PC-9 (cell line): ENCODE measurements around the gene DPP10. TPM values are rescaled to one million over a fixed set of nuclear protein-coding genes. Genes with fewer than 3 reads are reported as not detected.

ENCODE experiments used
- BruUV-seq: library from RNA; stranded (reverse); fragments of 400-500 nt; replicated peaks from 2 replicates; lab custom pipeline; 2021; lab: Mats Ljungman, UMichigan
- CTCF ChIA-PET: fragments of 300-600 bp; sonication (Branson Sonifier 250); formaldehyde crosslinking; loops from one replicate; lab custom pipeline; 2022; ENCODE audit warnings: antibody characterized with exemption; lab: Charles Lee
- POLR2A ChIA-PET: fragments of 300-600 bp; sonication (Branson Sonifier 250); formaldehyde crosslinking; loops from one replicate; lab custom pipeline; 2022; ENCODE audit warnings: antibody characterized with exemption; ENCODE audit not compliant: unreplicated experiment; lab: Charles Lee
- DNase-seq, 2 experiments: peaks; one replicate each; pipeline versions ENCODE4 v3.0.0 to v3.0.0-alpha.2; 2015 to 2022; ENCODE audit warnings: mixed read lengths in 1 of 2
- H2AFZ ChIP-seq: fragments of 200-600 bp; sonication (generic); 2 replicates; pipeline ENCODE4 v1.8.1; 2017; ENCODE audit warnings: antibody characterized with exemption
- H3F3A ChIP-seq: fragments of 200-600 bp; sonication (generic); 2 replicates; pipeline ENCODE4 v1.8.1; 2017; ENCODE audit warnings: antibody characterized with exemption, mild to moderate bottlenecking, low read depth; ENCODE audit not compliant: insufficient read depth
- H3K27ac ChIP-seq: fragments of 200-600 bp; sonication (generic); 2 replicates; pipeline ENCODE4 v1.6.1; 2016; ENCODE audit warnings: mixed run types
- H3K27me3 ChIP-seq: fragments of 200-600 bp; sonication (generic); 2 replicates; pipeline ENCODE4 v1.6.1; 2016; ENCODE audit warnings: low read depth, mixed run types; ENCODE audit not compliant: insufficient read depth
- H3K36me3 ChIP-seq: fragments of 200-600 bp; sonication (generic); 2 replicates; pipeline ENCODE4 v1.6.1; 2016; ENCODE audit warnings: low read depth, mixed run types
- H3K4me1 ChIP-seq: fragments of 200-600 bp; sonication (generic); replicated peaks from 2 replicates; pipeline ENCODE4 v1.6.1; 2016; ENCODE audit warnings: mixed run types; ENCODE audit not compliant: insufficient read depth
- H3K4me2 ChIP-seq: fragments of 200-600 bp; sonication (generic); 2 replicates; pipeline ENCODE4 v1.6.1; 2017; ENCODE audit warnings: mixed run types
- H3K4me3 ChIP-seq: fragments of 200-600 bp; sonication (generic); 2 replicates; pipeline ENCODE4 v1.6.1; 2016; ENCODE audit warnings: mixed run types
- H3K79me2 ChIP-seq: fragments of 200-600 bp; sonication (generic); 2 replicates; pipeline ENCODE4 v1.6.1; 2017; ENCODE audit warnings: low read depth, mixed run types
- H3K9me2 ChIP-seq: fragments of 200-600 bp; sonication (generic); 2 replicates; pipeline ENCODE4 v1.8.1; 2017; ENCODE audit warnings: mild to moderate bottlenecking; ENCODE audit not compliant: insufficient read depth
- H3K9me3 ChIP-seq: fragments of 200-600 bp; sonication (generic); 2 replicates; pipeline ENCODE4 v1.8.1; 2016; ENCODE audit warnings: low read depth; ENCODE audit not compliant: insufficient read depth
- H4K20me1 ChIP-seq: fragments of 200-600 bp; sonication (generic); 2 replicates; pipeline ENCODE4 v1.8.1; 2017; ENCODE audit not compliant: insufficient read depth
- EZH2 ChIP-seq: fragments of 200-600 bp; sonication (generic); IDR thresholded peaks from 2 replicates; pipeline ENCODE4 v1.8.0; 2017; ENCODE audit warnings: antibody characterized with exemption, low read depth
- intact Hi-C: fragments of 100-400 bp; cut with micrococcal nuclease; formaldehyde crosslinking; loops from one replicate; pipeline ENCODE4 v1.10.0; 2022; ENCODE audit not compliant: unreplicated experiment
- total RNA-seq: library from RNA; stranded (reverse); gene quantifications from 2 replicates; pipeline ENCODE4 v1.2.3, GENCODE V29; 2021
- TF ChIP-seq, protein P1 (sequence below): fragments of 200-600 bp; sonication (generic); conservative IDR thresholded peaks from 2 replicates; pipeline ENCODE4 v1.6.1; 2017; ENCODE audit warnings: mixed run types, antibody characterized with exemption, mild to moderate bottlenecking, moderate library complexity

The DPP10 gene
- total RNA-seq, 1 experiment from 2014 or later: not detected

DNA sequence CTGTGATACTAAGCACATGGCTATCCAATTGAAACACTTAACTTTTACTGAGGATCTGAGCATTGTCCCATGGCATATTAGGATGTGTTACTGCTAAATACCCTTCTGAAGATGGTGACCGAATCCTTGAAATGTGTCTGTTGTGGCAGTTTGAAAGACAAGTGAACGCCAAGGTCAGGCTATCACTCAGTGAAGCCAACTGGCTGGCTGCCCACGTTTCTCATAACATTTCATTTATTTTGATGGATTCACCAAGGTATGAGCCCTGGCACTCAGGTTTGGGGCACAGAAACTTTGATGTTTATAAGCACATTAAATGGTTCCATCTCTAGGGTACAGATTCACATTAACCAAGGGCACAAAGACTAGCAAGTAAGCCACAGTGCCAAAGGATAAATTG is 850.3 kb downstream of the DPP10 start:
- no TSS peak for BruUV-seq
- Histone ChIP-seq H3K4me2 (no peak overlapping the region), H3K79me2 (no peaks in the 10 kb centered on the region), H3K9me2 (no peaks in the 10 kb centered on the region), H3K27me3 (no peaks in the 10 kb centered on the region), H3F3A (no peaks in the 10 kb centered on the region), H3K27ac (no peak overlapping the region), H3K36me3 (no peaks in the 10 kb centered on the region), H2AFZ (no peak overlapping the region), H4K20me1 (no peaks in the 10 kb centered on the region), H3K4me3 (no peak overlapping the region), H3K4me1 (no peaks in the 10 kb centered on the region), H3K9me3 (no peaks in the 10 kb centered on the region)
- no peak for TF ChIP-seq EZH2
- TF ChIP-seq, protein P1, sequence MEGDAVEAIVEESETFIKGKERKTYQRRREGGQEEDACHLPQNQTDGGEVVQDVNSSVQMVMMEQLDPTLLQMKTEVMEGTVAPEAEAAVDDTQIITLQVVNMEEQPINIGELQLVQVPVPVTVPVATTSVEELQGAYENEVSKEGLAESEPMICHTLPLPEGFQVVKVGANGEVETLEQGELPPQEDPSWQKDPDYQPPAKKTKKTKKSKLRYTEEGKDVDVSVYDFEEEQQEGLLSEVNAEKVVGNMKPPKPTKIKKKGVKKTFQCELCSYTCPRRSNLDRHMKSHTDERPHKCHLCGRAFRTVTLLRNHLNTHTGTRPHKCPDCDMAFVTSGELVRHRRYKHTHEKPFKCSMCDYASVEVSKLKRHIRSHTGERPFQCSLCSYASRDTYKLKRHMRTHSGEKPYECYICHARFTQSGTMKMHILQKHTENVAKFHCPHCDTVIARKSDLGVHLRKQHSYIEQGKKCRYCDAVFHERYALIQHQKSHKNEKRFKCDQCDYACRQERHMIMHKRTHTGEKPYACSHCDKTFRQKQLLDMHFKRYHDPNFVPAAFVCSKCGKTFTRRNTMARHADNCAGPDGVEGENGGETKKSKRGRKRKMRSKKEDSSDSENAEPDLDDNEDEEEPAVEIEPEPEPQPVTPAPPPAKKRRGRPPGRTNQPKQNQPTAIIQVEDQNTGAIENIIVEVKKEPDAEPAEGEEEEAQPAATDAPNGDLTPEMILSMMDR: no peak
- ChIA-PET CTCF (no interaction called here), POLR2A (no interaction called here)
- DNase-seq: no peak
- intact Hi-C loops: no loop called here

DNA sequence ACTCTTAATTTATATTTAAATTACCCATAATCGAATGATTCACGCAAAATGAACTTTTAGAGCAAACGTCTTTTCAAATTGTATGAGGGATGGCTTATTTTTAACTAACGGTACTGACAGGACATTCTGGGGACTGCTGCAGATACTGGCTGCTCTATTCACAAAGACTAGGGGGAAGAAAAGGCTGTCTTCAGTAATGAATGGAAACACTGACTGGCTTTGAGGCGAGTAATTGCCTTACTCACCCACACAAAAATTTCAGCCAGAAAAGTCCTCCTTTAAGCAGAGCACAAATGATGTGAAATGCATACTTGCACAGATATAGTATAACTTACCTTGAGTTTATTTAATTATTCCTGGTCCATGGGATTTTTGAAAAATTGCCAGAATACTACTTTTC is 852.6 kb downstream of the DPP10 start:
- intact Hi-C loops: no loop called here
- BruUV-seq: no TSS peak
- Histone ChIP-seq H3K4me3 (no peak overlapping the region), H4K20me1 (no peaks in the 10 kb centered on the region), H3K27me3 (0 out of 2 replicates have a peak, but pooled peaks cover 3% of the 10 kb centered on the region), H3K4me1 (no peaks in the 10 kb centered on the region), H3K79me2 (no peaks in the 10 kb centered on the region), H3K9me3 (no peaks in the 10 kb centered on the region), H3K36me3 (no peaks in the 10 kb centered on the region), H3K27ac (no peak overlapping the region), H3K9me2 (no peaks in the 10 kb centered on the region), H2AFZ (no peak overlapping the region), H3K4me2 (no peak overlapping the region), H3F3A (no peaks in the 10 kb centered on the region)
- CTCF ChIA-PET: no interaction called here
- TF ChIP-seq, protein P1: no peak
- no peak for TF ChIP-seq EZH2
- DNase-seq: no peak
- POLR2A ChIA-PET: no interaction called here

DNA sequence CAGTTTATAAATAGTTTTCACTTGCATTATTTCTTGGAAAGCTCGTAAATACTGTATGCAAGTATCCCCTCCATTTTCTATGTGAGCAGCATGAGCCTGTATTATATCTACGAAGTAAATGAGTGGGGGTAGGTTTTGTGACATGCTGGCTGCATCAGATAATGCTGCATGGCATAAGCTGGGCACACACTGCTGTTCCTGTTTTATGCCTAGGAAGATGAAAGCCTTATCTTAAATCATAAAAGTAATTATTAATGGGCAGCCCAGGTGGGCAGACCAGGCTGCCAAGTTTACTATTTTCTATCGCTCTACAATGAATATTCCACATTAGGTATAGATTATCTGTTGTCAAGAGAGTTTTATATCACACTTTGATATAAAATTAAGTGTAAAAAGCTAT is 854.6 kb downstream of the DPP10 start:
- H3K9me3 ChIP-seq: no peaks in the 10 kb centered on the region
- no peak overlapping the region for H2AFZ ChIP-seq
- ChIA-PET CTCF (no interaction called here), POLR2A (no interaction called here)
- DNase-seq: no peak
- no peak overlapping the region for H3K4me2 ChIP-seq
- no peaks in the 10 kb centered on the region for H3K36me3 ChIP-seq
- no peaks in the 10 kb centered on the region for H4K20me1 ChIP-seq
- H3F3A ChIP-seq: no peaks in the 10 kb centered on the region
- no peaks in the 10 kb centered on the region for H3K9me2 ChIP-seq
- H3K27ac ChIP-seq: no peak overlapping the region
- peaks cover 19% of the 10 kb centered on the region for H3K27me3 ChIP-seq
- TF ChIP-seq EZH2: no peak
- TF ChIP-seq, protein P1: no peak
- no TSS peak for BruUV-seq
- H3K4me3 ChIP-seq: no peak overlapping the region
- intact Hi-C loops: no loop called here
- no peaks in the 10 kb centered on the region for H3K4me1 ChIP-seq
- no peaks in the 10 kb centered on the region for H3K79me2 ChIP-seq
